ENCODE measurements around the gene EXOC6B. TPM values are rescaled to one million over a fixed set of nuclear protein-coding genes. Genes with fewer than 3 reads are reported as not detected.

The EXOC6B gene
- total and polyA plus RNA-seq, 9 of the 15 experiments (the other 6 are each of a cell fraction or from before 2014, with no cell fraction given), result 0.28 to 4.2 (median 2.0) TPM

DNA sequence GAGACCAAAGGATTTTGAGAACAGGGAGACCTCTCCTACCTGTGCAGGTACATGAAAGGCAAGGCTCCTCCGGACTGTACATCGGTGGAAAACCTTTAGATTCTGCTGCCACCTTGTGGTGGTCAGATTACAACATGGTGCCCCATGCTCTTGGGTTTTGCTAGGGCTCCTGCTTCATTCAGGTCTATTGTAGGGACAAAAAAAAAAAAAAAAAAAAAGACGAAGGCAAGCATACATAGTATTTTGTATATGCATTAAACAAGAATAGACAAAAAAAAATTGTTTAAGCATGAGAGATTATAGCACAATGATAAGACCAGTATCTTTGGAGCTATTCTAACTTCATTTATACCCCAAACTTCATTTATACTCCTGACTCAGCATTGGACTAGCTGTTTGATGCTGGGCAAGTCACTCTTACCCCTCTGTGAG is 34.0 kb upstream of the EXOC6B start (continued):
- TF ChIP-seq ILK (tag; IDR thresholded peaks at IDR 0.05; ENCODE audit: borderline replicate concordance, low read depth), result no peak
- no peak for TF ChIP-seq FOXM1 (IDR thresholded peaks at IDR 0.05; ENCODE audit: low read depth)
- TF ChIP-seq FOXM1 (CRISPR knock-in tag; IDR thresholded peaks at IDR 0.05; ENCODE audit: low read depth), result no peak
- TF ChIP-seq ZNF316 (IDR thresholded peaks at IDR 0.05), result peak; percentile 27; the same call in 1 of the 2 replicates
- TF ChIP-seq ZNF354B (CRISPR knock-in tag; IDR thresholded peaks at IDR 0.05), result no peak
- no peak for TF ChIP-seq RFX1 (IDR thresholded peaks at IDR 0.05)
- TF ChIP-seq, protein P1, sequence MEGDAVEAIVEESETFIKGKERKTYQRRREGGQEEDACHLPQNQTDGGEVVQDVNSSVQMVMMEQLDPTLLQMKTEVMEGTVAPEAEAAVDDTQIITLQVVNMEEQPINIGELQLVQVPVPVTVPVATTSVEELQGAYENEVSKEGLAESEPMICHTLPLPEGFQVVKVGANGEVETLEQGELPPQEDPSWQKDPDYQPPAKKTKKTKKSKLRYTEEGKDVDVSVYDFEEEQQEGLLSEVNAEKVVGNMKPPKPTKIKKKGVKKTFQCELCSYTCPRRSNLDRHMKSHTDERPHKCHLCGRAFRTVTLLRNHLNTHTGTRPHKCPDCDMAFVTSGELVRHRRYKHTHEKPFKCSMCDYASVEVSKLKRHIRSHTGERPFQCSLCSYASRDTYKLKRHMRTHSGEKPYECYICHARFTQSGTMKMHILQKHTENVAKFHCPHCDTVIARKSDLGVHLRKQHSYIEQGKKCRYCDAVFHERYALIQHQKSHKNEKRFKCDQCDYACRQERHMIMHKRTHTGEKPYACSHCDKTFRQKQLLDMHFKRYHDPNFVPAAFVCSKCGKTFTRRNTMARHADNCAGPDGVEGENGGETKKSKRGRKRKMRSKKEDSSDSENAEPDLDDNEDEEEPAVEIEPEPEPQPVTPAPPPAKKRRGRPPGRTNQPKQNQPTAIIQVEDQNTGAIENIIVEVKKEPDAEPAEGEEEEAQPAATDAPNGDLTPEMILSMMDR (IDR thresholded peaks at IDR 0.05 in 2 of 3, conservative IDR thresholded peaks at IDR 0.05 in 1 of 3; ENCODE audit: insufficient read depth in 2 of 3, low read depth in 1 of 3, low read length in 3 of 3), result peak; percentile 70 to 79 (median 71)
- no peak for TF ChIP-seq XRCC4 (IDR thresholded peaks at IDR 0.05; ENCODE audit: extremely low read depth, insufficient read depth, insufficient read length)
- no peak for TF ChIP-seq POLR2AphosphoS5 (IDR thresholded peaks at IDR 0.05; ENCODE audit: control insufficient read depth, insufficient read depth, low read depth, low read length)
- no peak for TF ChIP-seq ETV5 (CRISPR knock-in tag; IDR thresholded peaks at IDR 0.05; ENCODE audit: low read depth)
- no peak for TF ChIP-seq SMAD2 (IDR thresholded peaks at IDR 0.05; ENCODE audit: low read depth, low read length)
- TF ChIP-seq IFI16 (CRISPR knock-in tag; IDR thresholded peaks at IDR 0.05), result no peak
- TF ChIP-seq BRD4 (IDR thresholded peaks at IDR 0.05), result no peak
- TF ChIP-seq ZNF217 (CRISPR knock-in tag; IDR thresholded peaks at IDR 0.05), result no peak
- no peak for TF ChIP-seq EZH2 (IDR thresholded peaks at IDR 0.05; ENCODE audit: borderline replicate concordance, low read depth, low read length)
- no peak for TF ChIP-seq RAD51 (IDR thresholded peaks at IDR 0.05; ENCODE audit: borderline replicate concordance, low read depth)
- TF ChIP-seq, protein P2, sequence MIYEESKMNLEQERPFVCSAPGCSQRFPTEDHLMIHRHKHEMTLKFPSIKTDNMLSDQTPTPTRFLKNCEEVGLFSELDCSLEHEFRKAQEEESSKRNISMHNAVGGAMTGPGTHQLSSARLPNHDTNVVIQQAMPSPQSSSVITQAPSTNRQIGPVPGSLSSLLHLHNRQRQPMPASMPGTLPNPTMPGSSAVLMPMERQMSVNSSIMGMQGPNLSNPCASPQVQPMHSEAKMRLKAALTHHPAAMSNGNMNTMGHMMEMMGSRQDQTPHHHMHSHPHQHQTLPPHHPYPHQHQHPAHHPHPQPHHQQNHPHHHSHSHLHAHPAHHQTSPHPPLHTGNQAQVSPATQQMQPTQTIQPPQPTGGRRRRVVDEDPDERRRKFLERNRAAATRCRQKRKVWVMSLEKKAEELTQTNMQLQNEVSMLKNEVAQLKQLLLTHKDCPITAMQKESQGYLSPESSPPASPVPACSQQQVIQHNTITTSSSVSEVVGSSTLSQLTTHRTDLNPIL (CRISPR knock-in tag; IDR thresholded peaks at IDR 0.05), result no peak
- no peak for TF ChIP-seq ZKSCAN1 (IDR thresholded peaks at IDR 0.05; ENCODE audit: low read depth, low read length)
- TF ChIP-seq, protein P3, sequence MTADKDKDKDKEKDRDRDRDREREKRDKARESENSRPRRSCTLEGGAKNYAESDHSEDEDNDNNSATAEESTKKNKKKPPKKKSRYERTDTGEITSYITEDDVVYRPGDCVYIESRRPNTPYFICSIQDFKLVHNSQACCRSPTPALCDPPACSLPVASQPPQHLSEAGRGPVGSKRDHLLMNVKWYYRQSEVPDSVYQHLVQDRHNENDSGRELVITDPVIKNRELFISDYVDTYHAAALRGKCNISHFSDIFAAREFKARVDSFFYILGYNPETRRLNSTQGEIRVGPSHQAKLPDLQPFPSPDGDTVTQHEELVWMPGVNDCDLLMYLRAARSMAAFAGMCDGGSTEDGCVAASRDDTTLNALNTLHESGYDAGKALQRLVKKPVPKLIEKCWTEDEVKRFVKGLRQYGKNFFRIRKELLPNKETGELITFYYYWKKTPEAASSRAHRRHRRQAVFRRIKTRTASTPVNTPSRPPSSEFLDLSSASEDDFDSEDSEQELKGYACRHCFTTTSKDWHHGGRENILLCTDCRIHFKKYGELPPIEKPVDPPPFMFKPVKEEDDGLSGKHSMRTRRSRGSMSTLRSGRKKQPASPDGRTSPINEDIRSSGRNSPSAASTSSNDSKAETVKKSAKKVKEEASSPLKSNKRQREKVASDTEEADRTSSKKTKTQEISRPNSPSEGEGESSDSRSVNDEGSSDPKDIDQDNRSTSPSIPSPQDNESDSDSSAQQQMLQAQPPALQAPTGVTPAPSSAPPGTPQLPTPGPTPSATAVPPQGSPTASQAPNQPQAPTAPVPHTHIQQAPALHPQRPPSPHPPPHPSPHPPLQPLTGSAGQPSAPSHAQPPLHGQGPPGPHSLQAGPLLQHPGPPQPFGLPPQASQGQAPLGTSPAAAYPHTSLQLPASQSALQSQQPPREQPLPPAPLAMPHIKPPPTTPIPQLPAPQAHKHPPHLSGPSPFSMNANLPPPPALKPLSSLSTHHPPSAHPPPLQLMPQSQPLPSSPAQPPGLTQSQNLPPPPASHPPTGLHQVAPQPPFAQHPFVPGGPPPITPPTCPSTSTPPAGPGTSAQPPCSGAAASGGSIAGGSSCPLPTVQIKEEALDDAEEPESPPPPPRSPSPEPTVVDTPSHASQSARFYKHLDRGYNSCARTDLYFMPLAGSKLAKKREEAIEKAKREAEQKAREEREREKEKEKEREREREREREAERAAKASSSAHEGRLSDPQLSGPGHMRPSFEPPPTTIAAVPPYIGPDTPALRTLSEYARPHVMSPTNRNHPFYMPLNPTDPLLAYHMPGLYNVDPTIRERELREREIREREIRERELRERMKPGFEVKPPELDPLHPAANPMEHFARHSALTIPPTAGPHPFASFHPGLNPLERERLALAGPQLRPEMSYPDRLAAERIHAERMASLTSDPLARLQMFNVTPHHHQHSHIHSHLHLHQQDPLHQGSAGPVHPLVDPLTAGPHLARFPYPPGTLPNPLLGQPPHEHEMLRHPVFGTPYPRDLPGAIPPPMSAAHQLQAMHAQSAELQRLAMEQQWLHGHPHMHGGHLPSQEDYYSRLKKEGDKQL (CRISPR knock-in tag; IDR thresholded peaks at IDR 0.05; ENCODE audit: borderline replicate concordance), result no peak
- TF ChIP-seq, protein P4, sequence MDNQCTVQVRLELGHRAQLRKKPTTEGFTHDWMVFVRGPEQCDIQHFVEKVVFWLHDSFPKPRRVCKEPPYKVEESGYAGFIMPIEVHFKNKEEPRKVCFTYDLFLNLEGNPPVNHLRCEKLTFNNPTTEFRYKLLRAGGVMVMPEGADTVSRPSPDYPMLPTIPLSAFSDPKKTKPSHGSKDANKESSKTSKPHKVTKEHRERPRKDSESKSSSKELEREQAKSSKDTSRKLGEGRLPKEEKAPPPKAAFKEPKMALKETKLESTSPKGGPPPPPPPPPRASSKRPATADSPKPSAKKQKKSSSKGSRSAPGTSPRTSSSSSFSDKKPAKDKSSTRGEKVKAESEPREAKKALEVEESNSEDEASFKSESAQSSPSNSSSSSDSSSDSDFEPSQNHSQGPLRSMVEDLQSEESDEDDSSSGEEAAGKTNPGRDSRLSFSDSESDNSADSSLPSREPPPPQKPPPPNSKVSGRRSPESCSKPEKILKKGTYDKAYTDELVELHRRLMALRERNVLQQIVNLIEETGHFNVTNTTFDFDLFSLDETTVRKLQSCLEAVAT (IDR thresholded peaks at IDR 0.05), result no peak

Data from K562 (cell line).